SU-DHL-6 (cell line): ENCODE measurements around the gene ITGB2.

Source experiments
- H2AFZ ChIP-seq: fragments of 200-600 bp; sonication (generic); 2 replicates; pipeline ENCODE4 v1.6.1; 2014; ENCODE audit warnings: low read depth, mild to moderate bottlenecking, moderate library complexity, mixed read lengths, antibody characterized with exemption, low read length; ENCODE audit not compliant: severe bottlenecking
- H3F3A ChIP-seq: fragments of 200-600 bp; shearing (Covaris generic); 2 replicates; pipeline ENCODE4 v1.6.0; 2016; ENCODE audit warnings: antibody characterized with exemption, mild to moderate bottlenecking; ENCODE audit not compliant: insufficient read depth
- H3K27ac ChIP-seq: fragments of 200-600 bp; sonication (generic); 2 replicates; pipeline ENCODE4 v1.5.1; 2016; ENCODE audit warnings: low read depth, mild to moderate bottlenecking, low read length, moderate library complexity, mixed read lengths
- H3K27me3 ChIP-seq: fragments of 200-600 bp; sonication (generic), shearing (Covaris generic); 2 replicates; pipeline ENCODE4 v1.6.0; 2014; ENCODE audit warnings: mild to moderate bottlenecking, low read length
- H3K36me3 ChIP-seq: fragments of 200-600 bp; sonication (generic); 2 replicates; pipeline ENCODE4 v1.6.1; 2014; ENCODE audit warnings: mild to moderate bottlenecking, low read length, mixed read lengths
- H3K4me2 ChIP-seq: fragments of 300-600, 200-600 bp; shearing (Covaris generic), sonication (generic); 2 replicates; pipeline ENCODE4 v1.6.0; 2014; ENCODE audit warnings: low read length, low read depth, mild to moderate bottlenecking; ENCODE audit not compliant: poor library complexity, severe bottlenecking
- H3K4me3 ChIP-seq: fragments of 200-600 bp; sonication (generic); 2 replicates; pipeline ENCODE4 v1.5.1; 2014; ENCODE audit warnings: antibody characterized with exemption, low read length, mild to moderate bottlenecking, mixed read lengths; ENCODE audit not compliant: insufficient read depth, poor library complexity, severe bottlenecking
- H3K79me2 ChIP-seq: fragments of 200-600 bp; sonication (generic); 2 replicates; pipeline ENCODE4 v1.6.1; 2014; ENCODE audit warnings: mild to moderate bottlenecking, low read length, moderate library complexity; ENCODE audit not compliant: insufficient read depth
- H3K9ac ChIP-seq: fragments of 200-600 bp; sonication (generic); 2 replicates; pipeline ENCODE4 v1.7.0; 2014; ENCODE audit warnings: mild to moderate bottlenecking, low read length
- H3K9me2 ChIP-seq: fragments of 200-600 bp; sonication (generic); replicated peaks from 2 replicates; pipeline ENCODE4 v1.6.1; 2014; ENCODE audit warnings: low read length; ENCODE audit not compliant: insufficient read depth
- H3K9me3 ChIP-seq: fragments of 200-600 bp; sonication (generic); 2 replicates; pipeline ENCODE4 v1.6.1; 2014; ENCODE audit warnings: low read length, mixed read lengths; ENCODE audit not compliant: insufficient read depth
- H4K20me1 ChIP-seq: fragments of 200-600 bp; sonication (generic); 2 replicates; pipeline ENCODE4 v1.6.1; 2014; ENCODE audit warnings: low read depth, mild to moderate bottlenecking, antibody characterized with exemption, low read length, moderate library complexity, mixed read lengths
- EZH2phosphoT487 ChIP-seq: fragments of 200-600 bp; sonication (generic), shearing (Covaris generic); conservative IDR thresholded peaks from 2 replicates; pipeline ENCODE4 v1.6.1; 2018; ENCODE audit warnings: mild to moderate bottlenecking, antibody characterized with exemption, low read length, moderate library complexity, mixed read lengths
- TF ChIP-seq, protein P1 (sequence below): fragments of 200-600 bp; sonication (generic); IDR thresholded peaks from one replicate; pipeline ENCODE4 v1.5.1; 2017; ENCODE audit warnings: antibody characterized with exemption, mild to moderate bottlenecking, low read length, moderate library complexity; ENCODE audit not compliant: insufficient read depth, poor library complexity, severe bottlenecking

ITGB2 gene

DNA sequence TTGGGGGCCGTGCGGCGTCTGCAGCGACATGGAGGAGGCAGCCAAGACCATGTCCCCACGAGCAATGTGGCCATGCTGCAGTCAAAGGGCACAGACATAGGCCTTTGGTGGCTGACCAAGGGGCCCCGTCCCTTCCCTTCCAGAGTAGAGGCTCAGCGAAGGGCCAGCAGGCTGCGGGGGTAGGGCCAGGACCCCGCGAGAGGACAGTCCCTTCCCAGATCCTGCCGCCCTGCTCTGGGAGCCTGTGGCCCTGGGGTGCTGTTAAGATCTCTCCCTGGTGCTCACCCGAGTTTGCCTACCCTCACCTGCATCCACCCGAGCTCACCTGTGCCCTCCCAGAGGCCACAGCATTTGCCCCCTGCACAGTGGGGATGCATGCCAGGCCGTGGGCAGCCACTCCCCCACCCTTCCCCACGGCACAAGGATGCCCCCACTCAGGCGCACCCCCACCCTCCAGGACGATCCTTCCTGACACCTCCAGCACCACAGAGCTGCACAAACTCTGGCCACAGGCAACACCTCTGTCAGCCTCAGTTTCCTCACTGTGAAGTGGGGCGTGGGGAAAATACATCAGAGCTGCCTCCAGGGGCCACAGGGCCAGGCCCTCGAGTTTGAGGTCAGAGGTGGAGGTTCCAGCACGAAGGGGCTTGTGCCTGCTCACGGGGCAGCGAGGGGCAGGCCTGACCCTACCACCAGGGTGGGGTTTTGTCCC lies 15.5 kb downstream of the ITGB2 start:
- Histone ChIP-seq H3K4me3 (no peak overlapping the region), H3K27ac (no peak overlapping the region), H3K36me3 (no peaks in the 10 kb centered on the region), H3F3A (no peaks in the 10 kb centered on the region), H3K9ac (no peak overlapping the region), H3K79me2 (no peaks in the 10 kb centered on the region), H3K9me3 (no peaks in the 10 kb centered on the region), H2AFZ (no peak overlapping the region), H3K9me2 (no peaks in the 10 kb centered on the region), H3K4me2 (no peak overlapping the region), H3K27me3 (no peaks in the 10 kb centered on the region), H4K20me1 (no peaks in the 10 kb centered on the region)
- no peak for TF ChIP-seq EZH2phosphoT487
- TF ChIP-seq, protein P1, sequence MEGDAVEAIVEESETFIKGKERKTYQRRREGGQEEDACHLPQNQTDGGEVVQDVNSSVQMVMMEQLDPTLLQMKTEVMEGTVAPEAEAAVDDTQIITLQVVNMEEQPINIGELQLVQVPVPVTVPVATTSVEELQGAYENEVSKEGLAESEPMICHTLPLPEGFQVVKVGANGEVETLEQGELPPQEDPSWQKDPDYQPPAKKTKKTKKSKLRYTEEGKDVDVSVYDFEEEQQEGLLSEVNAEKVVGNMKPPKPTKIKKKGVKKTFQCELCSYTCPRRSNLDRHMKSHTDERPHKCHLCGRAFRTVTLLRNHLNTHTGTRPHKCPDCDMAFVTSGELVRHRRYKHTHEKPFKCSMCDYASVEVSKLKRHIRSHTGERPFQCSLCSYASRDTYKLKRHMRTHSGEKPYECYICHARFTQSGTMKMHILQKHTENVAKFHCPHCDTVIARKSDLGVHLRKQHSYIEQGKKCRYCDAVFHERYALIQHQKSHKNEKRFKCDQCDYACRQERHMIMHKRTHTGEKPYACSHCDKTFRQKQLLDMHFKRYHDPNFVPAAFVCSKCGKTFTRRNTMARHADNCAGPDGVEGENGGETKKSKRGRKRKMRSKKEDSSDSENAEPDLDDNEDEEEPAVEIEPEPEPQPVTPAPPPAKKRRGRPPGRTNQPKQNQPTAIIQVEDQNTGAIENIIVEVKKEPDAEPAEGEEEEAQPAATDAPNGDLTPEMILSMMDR, result no peak

- TF ChIP-seq, protein P1, result no peak
- TF ChIP-seq EZH2phosphoT487, result no peak
- Histone ChIP-seq H3K9me3 (no peaks in the 10 kb centered on the region), H4K20me1 (no peaks in the 10 kb centered on the region), H3K27me3 (no peaks in the 10 kb centered on the region), H3K9ac (no peak overlapping the region), H3K9me2 (no peaks in the 10 kb centered on the region), H3K36me3 (no peaks in the 10 kb centered on the region), H3K4me3 (no peak overlapping the region), H2AFZ (no peak overlapping the region), H3F3A (no peaks in the 10 kb centered on the region), H3K79me2 (no peaks in the 10 kb centered on the region), H3K27ac (no peak overlapping the region), H3K4me2 (no peak overlapping the region)
Observed at GRCh38 chr21:44904141-44904923, 16.4 kb downstream of the ITGB2 start.

DNA sequence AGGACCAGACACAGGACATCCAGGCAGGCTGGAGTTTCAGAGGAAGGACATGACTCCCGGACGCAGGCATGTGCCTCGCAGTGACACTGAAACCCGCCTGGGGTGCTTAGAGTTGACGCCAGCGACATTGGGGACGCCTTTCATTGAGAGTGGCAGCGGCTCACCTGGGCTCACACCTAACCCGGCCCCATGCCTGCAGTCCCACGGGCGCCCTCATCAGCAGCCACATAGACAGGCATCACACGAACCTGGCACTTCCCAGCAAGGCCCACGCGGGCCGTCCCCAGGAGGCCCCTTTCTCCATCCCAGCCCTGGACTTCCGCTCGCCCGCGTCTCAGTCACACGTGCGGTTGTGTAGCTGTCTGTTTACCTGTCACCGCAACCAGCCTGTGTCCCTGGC lies 17.0 kb downstream of the ITGB2 start:
- H3K9me2 ChIP-seq, result no peaks in the 10 kb centered on the region
- no peaks in the 10 kb centered on the region for H3K36me3 ChIP-seq
- H4K20me1 ChIP-seq, result no peaks in the 10 kb centered on the region
- no peaks in the 10 kb centered on the region for H3K79me2 ChIP-seq
- no peaks in the 10 kb centered on the region for H3K9me3 ChIP-seq
- H3K4me2 ChIP-seq, result no peak overlapping the region
- H3K9ac ChIP-seq, result no peak overlapping the region
- no peak for TF ChIP-seq EZH2phosphoT487
- TF ChIP-seq, protein P1, result no peak
- no peak overlapping the region for H3K4me3 ChIP-seq
- no peak overlapping the region for H2AFZ ChIP-seq
- no peaks in the 10 kb centered on the region for H3F3A ChIP-seq
- H3K27ac ChIP-seq, result no peak overlapping the region
- H3K27me3 ChIP-seq, result no peaks in the 10 kb centered on the region
